A673 (cell line): ENCODE measurements around the gene SUPT3H.

Experiments used
- EZH2 ChIP-seq: fragments of 200-600 bp; sonication (generic); IDR thresholded peaks from 2 replicates; pipeline ENCODE4 v1.6.1; 2017; ENCODE audit warnings: borderline replicate concordance, low read depth, mild to moderate bottlenecking, mixed read lengths, antibody characterized with exemption, low read length; ENCODE audit not compliant: poor library complexity, severe bottlenecking
- TF ChIP-seq, protein P1 (sequence below): fragments of 300-800, 200-600 bp; sonication (generic); conservative IDR thresholded peaks from 2 replicates; pipeline ENCODE4 v1.5.1; 2017; ENCODE audit warnings: low read depth, mild to moderate bottlenecking, antibody characterized with exemption, low read length, moderate library complexity, mixed read lengths

DNA sequence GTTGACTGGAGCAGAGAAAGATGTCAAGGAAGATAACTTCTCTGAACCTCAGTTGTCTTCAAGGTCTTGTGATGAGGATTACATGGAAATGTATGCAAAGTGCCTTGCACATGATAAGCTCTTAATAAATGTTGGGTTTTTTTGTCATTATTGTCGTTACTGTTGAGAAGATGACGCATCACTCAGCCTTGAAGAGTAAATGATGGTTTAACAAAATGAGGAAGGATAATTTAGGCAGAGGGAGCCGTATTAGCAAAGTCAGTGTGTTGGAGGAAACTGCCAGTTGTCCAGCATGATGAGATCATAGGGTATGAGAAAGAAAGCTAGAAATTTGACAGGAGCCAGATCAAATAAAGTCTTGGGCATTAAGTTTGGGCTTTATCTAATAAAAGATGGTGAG, 8.8 kb upstream of the SUPT3H start:
- TF ChIP-seq, protein P1, sequence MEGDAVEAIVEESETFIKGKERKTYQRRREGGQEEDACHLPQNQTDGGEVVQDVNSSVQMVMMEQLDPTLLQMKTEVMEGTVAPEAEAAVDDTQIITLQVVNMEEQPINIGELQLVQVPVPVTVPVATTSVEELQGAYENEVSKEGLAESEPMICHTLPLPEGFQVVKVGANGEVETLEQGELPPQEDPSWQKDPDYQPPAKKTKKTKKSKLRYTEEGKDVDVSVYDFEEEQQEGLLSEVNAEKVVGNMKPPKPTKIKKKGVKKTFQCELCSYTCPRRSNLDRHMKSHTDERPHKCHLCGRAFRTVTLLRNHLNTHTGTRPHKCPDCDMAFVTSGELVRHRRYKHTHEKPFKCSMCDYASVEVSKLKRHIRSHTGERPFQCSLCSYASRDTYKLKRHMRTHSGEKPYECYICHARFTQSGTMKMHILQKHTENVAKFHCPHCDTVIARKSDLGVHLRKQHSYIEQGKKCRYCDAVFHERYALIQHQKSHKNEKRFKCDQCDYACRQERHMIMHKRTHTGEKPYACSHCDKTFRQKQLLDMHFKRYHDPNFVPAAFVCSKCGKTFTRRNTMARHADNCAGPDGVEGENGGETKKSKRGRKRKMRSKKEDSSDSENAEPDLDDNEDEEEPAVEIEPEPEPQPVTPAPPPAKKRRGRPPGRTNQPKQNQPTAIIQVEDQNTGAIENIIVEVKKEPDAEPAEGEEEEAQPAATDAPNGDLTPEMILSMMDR, result no peak
- no peak for TF ChIP-seq EZH2
